A673 (cell line): Measurements from ENCODE around the gene RAC2.

Source experiments
- EZH2 ChIP-seq: fragments of 200-600 bp; sonication (generic); IDR thresholded peaks from 2 replicates; pipeline ENCODE4 v1.6.1; 2017; ENCODE audit warnings: borderline replicate concordance, low read depth, mild to moderate bottlenecking, mixed read lengths, antibody characterized with exemption, low read length; ENCODE audit not compliant: poor library complexity, severe bottlenecking
- TF ChIP-seq, protein P1 (sequence below): fragments of 300-800, 200-600 bp; sonication (generic); conservative IDR thresholded peaks from 2 replicates; pipeline ENCODE4 v1.5.1; 2017; ENCODE audit warnings: low read depth, mild to moderate bottlenecking, antibody characterized with exemption, low read length, moderate library complexity, mixed read lengths

GRCh38 chr22:37292641-37293040, 48.6 kb upstream of the RAC2 start:
- TF ChIP-seq, protein P1, sequence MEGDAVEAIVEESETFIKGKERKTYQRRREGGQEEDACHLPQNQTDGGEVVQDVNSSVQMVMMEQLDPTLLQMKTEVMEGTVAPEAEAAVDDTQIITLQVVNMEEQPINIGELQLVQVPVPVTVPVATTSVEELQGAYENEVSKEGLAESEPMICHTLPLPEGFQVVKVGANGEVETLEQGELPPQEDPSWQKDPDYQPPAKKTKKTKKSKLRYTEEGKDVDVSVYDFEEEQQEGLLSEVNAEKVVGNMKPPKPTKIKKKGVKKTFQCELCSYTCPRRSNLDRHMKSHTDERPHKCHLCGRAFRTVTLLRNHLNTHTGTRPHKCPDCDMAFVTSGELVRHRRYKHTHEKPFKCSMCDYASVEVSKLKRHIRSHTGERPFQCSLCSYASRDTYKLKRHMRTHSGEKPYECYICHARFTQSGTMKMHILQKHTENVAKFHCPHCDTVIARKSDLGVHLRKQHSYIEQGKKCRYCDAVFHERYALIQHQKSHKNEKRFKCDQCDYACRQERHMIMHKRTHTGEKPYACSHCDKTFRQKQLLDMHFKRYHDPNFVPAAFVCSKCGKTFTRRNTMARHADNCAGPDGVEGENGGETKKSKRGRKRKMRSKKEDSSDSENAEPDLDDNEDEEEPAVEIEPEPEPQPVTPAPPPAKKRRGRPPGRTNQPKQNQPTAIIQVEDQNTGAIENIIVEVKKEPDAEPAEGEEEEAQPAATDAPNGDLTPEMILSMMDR, result no peak
- TF ChIP-seq EZH2, result no peak
